Hematopoietic multipotent progenitor cell treated with erythropoietin and hydrocortisone succinate and interleukin-3 and kit ligand, for 15 days (in vitro differentiated cells): ENCODE data around the gene RRAD.
"Not testable (repeated sequence)": the region's sequence is repeated elsewhere in the genome, so short reads cannot be mapped to it uniquely, and the experiment has no call there.

Experiments
- DNase-seq: peaks from one replicate; pipeline ENCODE4 v3.0.0-alpha.2; 2015; ENCODE audit warnings: low spot score

The RRAD gene, protein sequence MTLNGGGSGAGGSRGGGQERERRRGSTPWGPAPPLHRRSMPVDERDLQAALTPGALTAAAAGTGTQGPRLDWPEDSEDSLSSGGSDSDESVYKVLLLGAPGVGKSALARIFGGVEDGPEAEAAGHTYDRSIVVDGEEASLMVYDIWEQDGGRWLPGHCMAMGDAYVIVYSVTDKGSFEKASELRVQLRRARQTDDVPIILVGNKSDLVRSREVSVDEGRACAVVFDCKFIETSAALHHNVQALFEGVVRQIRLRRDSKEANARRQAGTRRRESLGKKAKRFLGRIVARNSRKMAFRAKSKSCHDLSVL

DNA sequence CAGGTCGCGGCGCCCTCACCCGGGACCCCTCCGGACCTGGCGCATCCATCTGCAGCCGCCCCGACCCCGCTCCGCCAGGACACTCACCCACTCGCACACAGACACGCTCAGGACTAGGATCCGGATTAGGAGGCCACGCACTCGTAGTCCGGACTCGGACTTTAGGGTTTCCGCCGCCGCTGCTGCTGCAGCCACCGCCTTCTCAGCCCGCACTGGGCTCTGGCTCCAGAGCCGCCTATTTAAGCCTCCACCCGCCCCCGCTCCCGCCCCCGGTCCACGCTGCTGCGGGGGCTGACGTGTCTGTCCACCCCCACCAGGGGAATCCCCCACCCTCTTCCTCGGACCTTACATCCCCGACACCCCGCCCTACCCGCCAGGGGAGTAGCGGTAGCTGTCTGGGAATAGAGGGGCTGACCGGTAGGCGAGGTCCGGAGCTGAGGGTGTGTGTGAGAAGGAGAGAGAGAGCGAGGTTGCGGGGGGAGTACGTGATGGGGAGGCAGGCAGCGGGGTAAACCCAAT, at the start of gene RRAD:
RRAD (minus strand) TSS at position 214 of the 519 bp plus-strand sequence. CDS start 356 bp downstream, outside the sequence.
- DNase-seq: no peak

DNA sequence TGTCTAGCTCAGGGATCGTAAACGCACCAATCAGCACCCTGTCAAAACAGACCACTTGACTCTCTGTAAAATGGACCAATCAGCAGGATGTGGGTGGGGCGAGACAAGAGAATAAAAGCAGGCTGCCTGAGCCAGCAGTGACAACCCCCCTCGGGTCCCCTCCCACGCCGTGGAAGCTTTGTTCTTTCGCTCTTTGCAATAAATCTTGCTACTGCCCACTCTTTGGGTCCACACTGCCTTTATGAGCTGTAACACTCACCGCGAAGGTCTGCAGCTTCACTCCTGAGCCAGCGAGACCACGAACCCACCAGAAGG, 49.6 kb upstream of the RRAD start:
- not testable (repeated sequence) for DNase-seq

DNA sequence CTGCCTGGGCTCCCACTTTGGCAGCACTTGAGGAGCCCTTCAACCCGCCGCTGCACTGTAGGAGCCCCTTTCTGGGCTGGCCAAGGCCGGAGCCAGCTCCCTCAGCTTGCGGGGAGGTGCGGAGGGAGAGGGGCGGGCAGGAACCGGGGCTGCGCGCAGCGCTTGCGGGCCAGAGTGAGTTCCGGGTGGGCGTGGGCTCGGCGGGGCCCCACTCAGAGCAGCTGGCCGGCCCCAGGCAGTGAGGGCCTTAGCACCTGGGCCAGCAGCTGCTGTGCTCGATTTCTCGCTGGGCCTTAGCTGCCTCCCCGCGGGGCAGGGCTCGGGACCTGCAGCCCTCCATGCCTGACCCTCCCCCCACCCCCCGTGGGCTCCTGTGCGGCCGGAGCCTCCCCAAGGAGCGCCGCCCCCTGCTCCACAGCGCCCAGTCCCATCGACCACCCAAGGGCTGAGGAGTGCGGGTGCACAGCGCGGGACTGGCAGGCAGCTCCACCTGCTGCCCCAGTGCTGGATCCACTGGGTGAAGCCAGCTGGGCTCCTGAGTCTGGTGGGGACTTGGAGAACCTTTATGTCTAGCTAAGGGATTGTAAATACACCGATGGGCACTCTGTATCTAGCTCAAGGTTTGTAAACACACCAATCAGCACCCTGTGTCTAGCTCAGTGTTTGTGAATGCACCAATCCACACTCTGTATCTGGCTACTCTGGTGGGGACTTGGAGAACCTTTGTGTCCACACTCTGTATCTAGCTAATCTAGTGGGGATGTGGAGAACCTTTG, 49.0 kb upstream of the RRAD start:
- DNase-seq: not testable (repeated sequence)

DNA sequence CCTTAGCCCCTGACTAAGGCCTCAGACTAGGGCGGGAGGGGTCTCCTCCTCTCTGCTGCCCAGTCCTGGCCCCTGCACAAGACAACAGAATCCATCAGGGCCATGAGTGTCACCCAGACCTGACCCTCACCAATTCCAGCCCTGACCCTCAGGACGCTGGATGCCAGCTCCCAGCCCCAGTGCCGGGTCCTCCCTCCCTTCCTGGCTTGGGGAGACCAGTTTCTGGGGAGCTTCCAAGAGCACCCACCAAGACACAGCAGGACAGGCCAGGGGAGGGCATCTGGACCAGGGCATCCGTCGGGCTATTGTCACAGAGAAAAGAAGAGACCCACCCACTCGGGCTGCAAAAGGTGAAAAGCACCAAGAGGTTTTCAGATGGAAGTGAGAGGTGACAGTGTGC, 48.4 kb upstream of the RRAD start:
- no peak for DNase-seq

DNA sequence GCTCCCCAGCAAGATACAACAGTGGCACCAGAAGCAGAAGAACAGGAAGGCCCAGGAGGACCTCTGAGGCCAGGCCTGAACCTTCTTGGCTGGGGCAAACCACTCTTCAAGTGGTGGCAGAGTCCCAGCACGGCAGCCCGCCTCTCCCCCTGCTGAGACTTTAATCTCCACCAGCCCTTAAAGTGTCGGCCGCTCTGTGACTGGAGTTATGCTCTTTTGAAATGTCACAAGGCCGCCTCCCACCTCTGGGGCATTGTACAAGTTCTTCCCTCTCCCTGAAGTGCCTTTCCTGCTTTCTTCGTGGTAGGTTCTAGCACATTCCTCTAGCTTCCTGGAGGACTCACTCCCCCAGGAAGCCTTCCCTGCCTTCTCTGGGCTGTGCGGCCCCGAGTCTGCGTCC, 47.6 kb upstream of the RRAD start:
- no peak for DNase-seq

DNA sequence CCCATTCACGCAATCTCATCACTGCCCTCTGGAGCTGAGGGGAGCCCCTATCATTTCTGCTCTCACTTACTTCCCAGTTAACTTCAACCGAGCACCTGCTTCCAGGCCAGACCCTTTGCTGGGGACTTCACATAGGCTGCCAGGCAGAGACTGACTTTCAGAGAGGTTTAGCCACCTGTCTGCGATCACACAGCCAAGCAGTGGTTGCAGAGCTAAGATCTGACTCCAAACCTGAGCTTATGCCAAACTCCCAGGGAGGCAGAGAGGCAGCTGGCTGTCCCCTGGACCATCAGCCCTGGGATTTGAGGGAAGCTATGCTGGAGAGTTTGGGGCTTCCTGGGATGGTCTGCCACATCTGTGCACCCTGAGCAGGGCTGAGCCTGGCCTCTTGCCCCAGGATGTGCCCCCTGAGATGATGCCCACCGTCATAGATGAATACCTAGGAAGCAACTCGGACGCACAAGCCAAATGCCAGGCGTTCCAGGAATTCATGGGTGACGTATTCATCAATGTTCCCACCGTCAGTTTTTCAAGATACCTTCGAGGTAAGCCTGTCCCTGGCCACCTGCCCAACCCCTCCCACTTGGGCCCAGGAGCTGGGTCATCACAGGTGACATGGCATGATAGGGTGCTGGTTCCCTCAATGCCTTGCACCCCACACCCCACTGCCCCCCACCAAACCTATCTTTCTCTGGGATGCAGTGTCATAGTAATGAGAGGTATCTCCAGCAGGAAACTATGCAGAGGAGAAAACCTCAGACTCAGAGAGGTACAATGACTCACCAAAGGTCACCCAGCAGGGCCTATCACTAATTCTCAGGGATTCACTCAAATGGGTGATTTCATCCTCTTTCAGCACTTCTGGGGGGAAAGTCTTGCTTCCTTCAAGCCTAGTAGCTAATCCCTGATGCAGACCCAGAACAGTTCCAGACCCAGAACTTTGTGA, 45.7 kb upstream of the RRAD start:
- no peak for DNase-seq

DNA sequence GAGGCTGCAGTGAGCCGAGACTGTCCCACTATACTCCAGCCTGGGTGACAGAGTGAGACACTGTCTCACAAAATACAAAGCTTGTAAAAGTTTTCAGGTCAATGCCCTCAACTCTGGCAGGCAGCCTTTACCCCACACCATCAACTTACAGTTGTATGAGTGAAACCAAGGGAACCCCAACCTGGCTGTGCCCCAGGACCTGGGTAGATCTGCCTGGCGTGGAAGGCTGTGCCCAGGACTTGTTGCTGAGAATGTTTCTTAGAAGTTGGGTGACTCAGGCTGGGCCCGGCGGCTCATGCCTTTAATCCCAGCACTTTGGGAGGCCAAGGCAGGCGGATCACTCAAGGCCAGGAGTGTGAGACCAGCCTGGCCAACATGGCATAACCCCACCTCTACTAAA, 43.5 kb upstream of the RRAD start:
- no peak for DNase-seq

DNA sequence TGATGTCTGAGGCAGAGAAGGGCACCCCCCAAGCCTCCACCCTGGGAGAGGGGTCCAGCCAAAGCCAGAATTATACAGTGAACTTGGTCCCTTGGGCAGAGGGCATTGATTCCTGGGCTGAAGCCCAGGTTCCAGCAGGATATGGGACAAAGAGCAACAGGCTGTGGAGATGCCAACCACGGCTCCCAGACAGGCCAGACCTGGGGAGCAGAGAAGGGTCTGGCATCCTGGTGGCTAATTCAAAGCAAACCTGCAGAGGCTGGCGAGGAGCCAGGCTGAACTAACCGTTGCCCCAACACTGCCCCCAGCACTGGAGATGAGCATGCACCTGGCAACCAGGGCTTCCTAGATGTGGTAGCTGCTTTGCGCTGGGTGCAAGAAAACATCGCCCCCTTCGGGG, 38.7 kb upstream of the RRAD start:
- DNase-seq: no peak

DNA sequence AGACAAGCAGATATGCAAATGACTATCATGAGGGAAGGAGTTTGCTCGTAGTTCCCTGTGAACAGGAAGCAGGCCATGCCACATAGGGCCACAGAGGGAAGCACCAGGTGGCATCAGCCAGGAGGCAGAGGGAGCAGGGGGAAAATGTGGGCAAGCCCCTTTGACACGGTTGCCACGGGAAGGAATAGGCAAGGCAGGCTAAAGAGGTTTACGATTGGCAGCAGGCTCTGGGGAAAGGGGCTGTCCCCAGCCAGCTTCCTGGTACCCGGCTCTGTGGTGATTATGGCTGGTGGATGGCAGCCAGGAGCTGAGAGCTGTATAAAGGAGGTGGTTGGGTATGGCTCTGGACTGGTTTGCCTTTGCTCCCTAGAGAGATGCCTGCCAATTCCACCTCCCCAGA, 36.6 kb upstream of the RRAD start:
- DNase-seq: no peak

DNA sequence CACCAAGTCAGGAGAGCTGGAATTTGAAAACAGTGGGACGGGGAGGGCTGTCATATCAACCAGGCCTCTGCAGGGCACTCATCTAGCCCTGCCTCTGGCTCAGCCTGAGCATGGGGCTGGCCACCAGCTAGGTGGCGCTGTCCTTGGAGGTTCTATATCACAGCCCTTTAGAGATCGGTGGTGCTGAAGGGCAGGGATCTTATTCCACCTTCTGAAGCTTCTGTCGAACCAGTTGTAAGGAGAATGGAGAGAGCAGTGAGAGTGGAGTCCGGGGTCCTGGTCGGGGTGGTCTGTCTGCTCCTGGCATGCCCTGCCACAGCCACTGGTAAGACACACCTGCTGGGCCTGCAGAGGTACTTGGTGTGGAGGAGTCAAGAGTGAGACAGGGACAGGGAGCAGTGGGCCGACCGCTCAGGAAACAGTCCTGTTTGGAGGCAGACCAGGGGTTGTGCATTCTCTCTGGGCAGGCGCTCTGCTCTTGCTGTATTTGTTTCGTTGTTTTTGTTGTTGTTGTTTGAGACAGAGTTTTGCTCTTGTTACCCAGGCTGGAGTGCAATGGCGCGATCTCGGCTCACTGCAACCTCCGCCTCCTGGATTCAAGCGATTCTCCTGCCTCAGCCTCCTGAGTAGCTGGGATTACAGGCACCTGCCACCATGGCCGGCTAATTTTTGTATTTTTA, 35.9 kb upstream of the RRAD start, which contains the start of gene CES3:
CES3 (plus strand) TSS at position 202 of the 680 bp plus-strand sequence; CDS start at position 244, 42 bp downstream.
- DNase-seq: peak; percentile 52

DNA sequence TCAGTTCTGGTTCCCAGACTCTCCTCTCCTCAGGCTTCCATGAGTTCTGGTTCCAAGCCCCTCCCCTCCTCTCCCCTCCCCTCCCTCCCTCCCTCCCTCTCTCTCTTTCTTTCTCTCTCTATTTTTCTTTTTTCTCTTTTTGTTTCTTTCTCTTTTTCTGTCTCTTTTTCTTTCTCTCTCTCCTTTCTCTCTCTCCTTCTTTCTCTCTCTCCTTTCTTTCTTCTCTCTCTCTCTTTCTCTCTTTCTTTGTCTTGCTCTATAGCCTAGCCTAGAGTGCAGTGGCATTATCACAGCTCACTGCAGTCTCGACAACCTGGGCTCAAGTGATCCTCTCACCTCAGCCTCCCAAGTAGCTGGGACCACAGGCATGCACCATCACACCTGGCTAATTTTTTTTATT, 34.9 kb upstream of the RRAD start:
- DNase-seq: no peak

DNA sequence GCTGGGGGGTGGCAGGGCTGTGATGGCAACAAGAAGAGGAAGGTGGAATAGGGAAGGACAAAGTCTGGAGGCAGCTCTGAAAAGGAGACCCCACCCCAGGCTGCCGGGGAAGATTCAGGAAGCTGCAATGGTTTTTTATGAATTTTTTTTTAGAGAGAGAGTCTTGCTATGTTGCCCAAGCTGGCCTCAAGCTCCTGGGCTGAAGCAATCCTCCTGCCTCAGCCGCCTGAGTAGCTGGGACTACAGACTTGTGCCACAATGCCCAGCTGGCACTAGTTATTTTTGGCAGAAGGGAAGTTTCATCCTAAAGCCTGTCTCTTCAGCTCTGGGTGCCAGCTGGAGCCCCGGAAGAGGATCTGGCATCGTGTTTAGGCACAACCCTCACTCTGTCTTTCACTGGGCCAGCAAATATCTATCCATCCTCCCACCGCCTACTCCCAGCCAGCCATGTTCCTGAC, 34.4 kb upstream of the RRAD start:
- DNase-seq: no peak

DNA sequence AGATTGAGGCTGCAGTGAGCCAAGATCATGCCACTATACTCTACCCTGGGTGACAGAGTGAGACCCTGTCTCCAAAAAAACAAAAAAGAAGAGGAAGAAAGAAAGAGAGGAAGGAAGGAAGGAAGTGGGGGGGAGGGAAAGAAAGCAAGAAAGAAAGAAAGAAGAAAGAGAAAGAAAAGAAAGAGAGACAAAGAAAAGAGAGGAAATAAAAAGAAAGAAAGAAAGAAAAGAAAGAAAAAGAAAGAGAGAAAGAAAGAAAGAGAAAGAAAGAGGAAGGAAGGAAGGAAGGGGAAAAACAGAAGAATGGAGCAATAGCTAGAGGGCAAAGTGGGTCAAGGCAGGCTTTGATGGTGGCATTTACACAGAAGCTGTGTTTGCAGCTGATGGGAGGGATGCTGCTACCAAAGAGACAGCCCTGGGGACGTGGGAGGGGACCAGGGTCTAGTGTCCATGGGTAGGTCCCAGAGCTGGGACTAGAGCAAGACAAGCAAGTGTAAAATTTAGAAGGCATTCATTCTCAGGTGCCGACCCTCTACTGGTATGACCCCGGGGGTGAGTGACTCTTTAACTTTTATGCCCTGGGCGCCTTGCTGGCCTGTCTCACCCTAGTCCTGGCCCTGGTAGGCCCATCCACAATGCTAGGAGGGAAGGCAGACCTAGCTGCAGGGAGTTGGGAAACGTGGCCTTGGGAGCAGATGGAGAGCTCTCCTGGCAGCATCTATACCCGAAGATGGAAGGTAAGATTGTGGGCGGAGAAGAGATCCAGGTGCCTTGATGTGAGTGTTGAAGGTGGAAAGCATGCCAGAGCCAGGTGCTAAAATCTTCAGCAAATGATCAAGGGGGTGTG, 33.7 kb upstream of the RRAD start:
- DNase-seq: no peak

DNA sequence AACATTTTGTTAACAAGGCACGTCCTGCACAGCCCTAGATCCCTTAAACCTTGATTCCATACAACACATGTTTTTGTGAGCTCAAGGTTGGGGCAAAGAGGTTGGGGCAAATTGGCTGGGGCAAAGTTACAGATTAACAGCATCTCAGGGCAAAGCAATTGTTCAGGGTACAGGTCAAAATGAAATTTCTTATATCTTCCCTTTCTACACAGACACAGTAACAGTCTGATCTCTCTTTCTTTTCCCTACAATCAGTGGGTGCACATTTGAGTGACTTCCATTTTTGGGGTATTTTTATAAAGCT, 30.8 kb upstream of the RRAD start:
- DNase-seq: not testable (repeated sequence)

DNA sequence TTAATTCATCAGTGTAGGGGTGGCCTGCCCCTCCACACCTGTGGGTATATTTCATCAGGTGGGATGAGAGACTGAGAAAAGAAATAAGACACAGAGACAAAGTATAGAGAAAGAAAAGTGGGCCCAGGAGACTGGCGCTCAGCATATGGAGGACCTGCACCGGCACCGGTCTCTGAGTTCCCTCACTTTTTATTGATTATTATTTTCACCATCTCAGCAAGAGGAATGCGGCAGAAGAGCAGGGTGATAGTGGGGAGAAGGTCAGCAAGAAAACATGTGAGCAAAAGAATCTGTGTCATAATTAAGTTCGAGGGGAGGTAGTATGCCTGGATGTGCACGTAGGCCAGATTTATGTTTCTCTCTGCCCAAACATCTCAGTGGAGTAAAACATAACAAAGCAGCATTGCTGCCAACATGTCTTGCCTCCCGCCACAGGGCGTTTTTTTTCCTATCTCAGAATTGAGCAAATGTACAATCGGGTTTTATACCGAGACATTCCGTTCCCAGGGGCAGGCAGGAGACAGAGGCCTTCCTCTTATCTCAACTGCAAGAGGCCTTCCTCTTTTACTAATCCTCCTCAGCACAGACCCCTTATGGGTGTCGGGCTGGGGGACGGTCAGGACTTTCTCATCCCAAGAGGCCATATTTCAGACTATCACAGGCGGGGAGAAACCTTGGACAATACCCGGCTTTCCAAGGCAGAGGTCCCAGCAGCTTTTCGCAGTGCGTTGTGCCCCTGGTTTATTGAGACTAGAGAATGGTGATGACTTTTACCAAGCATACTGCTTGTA, 30.2 kb upstream of the RRAD start:
- not testable (repeated sequence) for DNase-seq

DNA sequence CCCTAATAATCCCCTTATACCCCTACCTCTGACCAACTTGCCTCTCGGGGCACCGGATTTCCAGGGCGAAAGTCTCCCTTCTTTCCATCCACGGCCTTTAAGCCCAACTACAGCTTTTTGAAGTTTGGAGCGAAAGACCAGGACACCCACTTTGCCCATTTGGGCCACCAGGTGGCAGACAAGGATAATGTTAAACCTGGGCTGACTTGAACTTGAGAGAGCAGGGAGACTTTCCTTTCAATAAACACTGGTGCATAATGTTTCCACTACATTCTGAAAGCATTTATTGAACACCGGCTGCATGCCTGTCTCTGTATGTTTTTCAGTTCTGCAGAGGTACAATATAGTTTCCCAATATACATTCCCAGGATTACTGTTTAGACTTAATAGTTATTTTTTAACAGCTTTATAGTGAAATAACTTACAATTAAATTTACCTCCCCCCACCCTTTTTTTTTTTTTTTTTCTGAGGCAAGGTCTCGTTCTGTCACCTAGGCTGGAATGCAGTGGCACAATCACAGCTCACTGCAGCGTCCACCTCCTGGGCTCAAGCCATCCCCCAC, 28.8 kb upstream of the RRAD start:
- DNase-seq: peak; percentile 65

DNA sequence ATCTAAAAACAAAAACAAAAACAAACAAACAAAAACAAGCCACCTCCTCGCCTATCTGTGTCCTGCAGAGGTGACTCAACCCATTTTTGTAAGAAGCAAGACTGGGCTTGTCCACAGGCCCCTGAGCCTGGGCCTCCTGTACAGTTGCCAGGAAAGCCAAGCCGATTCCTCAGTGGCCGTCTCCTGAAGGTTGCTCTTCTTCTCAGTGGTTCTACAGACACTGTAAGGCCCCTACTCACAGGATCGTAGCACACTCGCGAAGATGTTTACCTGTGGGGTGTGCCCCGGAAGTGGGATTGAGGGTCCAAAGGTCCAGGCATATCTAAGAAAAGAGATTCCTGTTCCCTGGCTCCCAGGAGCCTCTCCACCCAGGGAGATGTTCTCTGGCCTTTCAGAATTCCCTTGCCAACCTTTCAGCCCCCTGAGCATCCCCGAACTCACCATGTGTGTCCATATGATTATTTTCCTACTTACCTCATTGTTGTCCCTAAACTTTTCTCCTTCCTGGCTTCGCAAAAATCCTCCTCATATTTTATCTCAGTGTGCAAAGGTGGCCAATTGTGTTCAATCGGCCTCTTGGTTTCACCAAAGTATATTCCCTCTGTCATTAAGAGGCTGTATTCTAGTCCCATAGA, 28.2 kb upstream of the RRAD start:
- DNase-seq: no peak

DNA sequence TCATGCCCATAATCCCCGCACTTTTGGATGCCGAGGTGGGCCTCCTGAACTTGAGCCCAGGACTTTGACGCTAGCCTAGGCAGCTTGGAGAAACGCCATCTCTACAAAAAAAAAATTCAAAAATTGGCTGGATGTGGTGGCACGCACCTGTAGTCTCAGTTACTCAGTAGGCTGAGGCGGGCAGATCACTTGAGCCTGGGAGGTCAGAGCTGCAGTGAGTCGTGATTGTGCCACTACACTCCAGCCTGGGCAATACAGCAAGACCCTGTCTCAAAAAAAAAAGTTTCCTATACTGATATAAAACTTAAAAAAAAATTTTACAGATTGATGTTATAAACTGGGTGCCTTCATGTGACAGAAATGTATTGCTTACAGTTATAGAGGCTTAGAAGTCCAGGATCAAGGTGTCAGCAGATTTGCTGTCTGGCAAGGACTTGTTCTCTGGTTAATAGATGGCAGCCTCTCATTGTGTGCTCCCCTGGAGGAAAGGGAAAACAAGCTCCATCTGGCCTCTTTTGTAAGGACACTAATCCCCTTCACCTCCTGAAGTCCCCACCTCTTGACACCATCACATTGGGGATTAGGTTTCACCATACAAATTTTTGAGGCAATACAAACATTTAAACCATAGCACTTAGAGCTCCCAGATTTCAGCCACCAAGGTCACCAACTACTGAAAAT, 27.2 kb upstream of the RRAD start:
- DNase-seq: no peak
